GM23338 (cell line): ENCODE data around the gene ANP32A. TPM values are rescaled to one million over a fixed set of nuclear protein-coding genes. Genes with fewer than 3 reads are reported as not detected.
"Not testable (repeated sequence)": the region's sequence is repeated elsewhere in the genome, so short reads cannot be mapped to it uniquely, and the experiment has no call there.

Experiments
- ATAC-seq: fragments of 200-7000 bp; cut with Tn5 transposase; 3 replicates; pipeline ENCODE4 v1.9.1; 2020
- DNase-seq: peaks from one replicate; pipeline ENCODE4 v3.0.0-alpha.2; 2015; ENCODE audit warnings: low spot score
- H2AFZ ChIP-seq: fragments of 200-600 bp; sonication (generic); 2 replicates; pipeline ENCODE4 v1.8.0; 2016; ENCODE audit warnings: antibody characterized with exemption, mild to moderate bottlenecking, moderate library complexity
- H3F3A ChIP-seq: fragments of 200-600 bp; sonication (generic); replicated peaks from 2 replicates; pipeline ENCODE4 v1.8.0; 2017; ENCODE audit warnings: antibody characterized with exemption, mixed run types, low read depth
- H3K27ac ChIP-seq: fragments of 200-600 bp; sonication (generic); 2 replicates; pipeline ENCODE4 v1.6.1; 2016; ENCODE audit warnings: low read depth
- H3K27me3 ChIP-seq: fragments of 200-600 bp; sonication (generic); 2 replicates; pipeline ENCODE4 v1.8.0; 2016; ENCODE audit warnings: mild to moderate bottlenecking, mixed run types, moderate library complexity; ENCODE audit not compliant: insufficient read depth
- H3K36me3 ChIP-seq: fragments of 200-600 bp; sonication (generic); 2 replicates; pipeline ENCODE4 v1.8.0; 2016; ENCODE audit warnings: mild to moderate bottlenecking; ENCODE audit not compliant: insufficient read depth
- H3K4me1 ChIP-seq: fragments of 200-600 bp; sonication (generic); 2 replicates; pipeline ENCODE4 v1.8.0; 2016; ENCODE audit warnings: mild to moderate bottlenecking, moderate library complexity; ENCODE audit not compliant: insufficient read depth
- H3K4me2 ChIP-seq: fragments of 200-600 bp; sonication (generic); 2 replicates; pipeline ENCODE4 v1.7.1; 2017; ENCODE audit warnings: mixed run types
- H3K4me3 ChIP-seq: fragments of 200-600 bp; sonication (generic); 2 replicates; pipeline ENCODE4 v1.6.1; 2016; ENCODE audit warnings: mixed run types
- H3K79me2 ChIP-seq: fragments of 200-600 bp; sonication (generic); replicated peaks from 2 replicates; pipeline ENCODE4 v1.8.0; 2017; ENCODE audit warnings: mild to moderate bottlenecking; ENCODE audit not compliant: insufficient read depth
- H3K9me2 ChIP-seq: fragments of 200-600 bp; sonication (generic); 2 replicates; pipeline ENCODE4 v1.8.0; 2017; ENCODE audit not compliant: insufficient read depth
- H4K20me1 ChIP-seq: fragments of 200-600 bp; sonication (generic); replicated peaks from 2 replicates; pipeline ENCODE4 v1.8.0; 2017; ENCODE audit warnings: mild to moderate bottlenecking; ENCODE audit not compliant: insufficient read depth
- H3K27ac Mint-ChIP-seq: 2 replicates; pipeline ENCODE4 v1.8.0; 2020; ENCODE audit warnings: inconsistent platforms, mild to moderate bottlenecking, moderate library complexity, mixed read lengths
- H3K27me3 Mint-ChIP-seq: 3 replicates; pipeline ENCODE4 v1.8.0; 2022; ENCODE audit warnings: low read depth, mild to moderate bottlenecking, moderate library complexity, mixed read lengths, inconsistent platforms; ENCODE audit not compliant: insufficient read depth, poor library complexity
- H3K36me3 Mint-ChIP-seq: 3 replicates; pipeline ENCODE4 v1.8.0; 2021; ENCODE audit warnings: low read depth, mild to moderate bottlenecking, inconsistent platforms, moderate library complexity, mixed read lengths
- H3K4me1 Mint-ChIP-seq: 3 replicates; pipeline ENCODE4 v1.8.0; 2020; ENCODE audit warnings: mild to moderate bottlenecking, inconsistent platforms, mixed read lengths
- H3K4me3 Mint-ChIP-seq: 3 replicates; pipeline ENCODE4 v1.8.0; 2021; ENCODE audit warnings: moderate library complexity, mild to moderate bottlenecking, inconsistent platforms, mixed read lengths
- H3K9me3 Mint-ChIP-seq: 3 replicates; pipeline ENCODE4 v1.8.0; 2020; ENCODE audit warnings: moderate library complexity, mild to moderate bottlenecking, inconsistent platforms, mixed read lengths
- CTCF ChIP-seq, 2 experiments: fragments of 200-600 bp in 1 of 2; sonication (generic) in 1 of 2; conservative IDR thresholded peaks; 2 replicates each; pipeline versions ENCODE4 v1.5.1 to v1.6.1; 2016 to 2017; ENCODE audit warnings: antibody characterized with exemption in 2 of 2, low read depth in 2 of 2, mild to moderate bottlenecking in 2 of 2, moderate library complexity in 1 of 2
- ETS1 ChIP-seq: IDR thresholded peaks from 2 replicates; pipeline ENCODE4 v1.6.1; 2016; ENCODE audit warnings: antibody characterized with exemption
- EZH2 ChIP-seq: fragments of 200-600 bp; sonication (generic); IDR thresholded peaks from one replicate; pipeline ENCODE4 v1.8.0; 2017; ENCODE audit warnings: antibody characterized with exemption, mild to moderate bottlenecking, low read depth; ENCODE audit not compliant: unreplicated experiment
- JUNB ChIP-seq: IDR thresholded peaks from one replicate; pipeline ENCODE4 v1.6.1; 2016; ENCODE audit warnings: antibody characterized with exemption; ENCODE audit not compliant: unreplicated experiment
- POLR2AphosphoS5 ChIP-seq: IDR thresholded peaks from 2 replicates; pipeline ENCODE4 v1.6.1; 2016; ENCODE audit warnings: antibody characterized with exemption, low read depth
- REST ChIP-seq: IDR thresholded peaks from one replicate; pipeline ENCODE4 v1.6.1; 2018; ENCODE audit warnings: antibody characterized with exemption; ENCODE audit not compliant: unreplicated experiment
- STAT1 ChIP-seq: IDR thresholded peaks from one replicate; pipeline ENCODE4 v1.6.1; 2016; ENCODE audit warnings: antibody characterized with exemption; ENCODE audit not compliant: unreplicated experiment
- ZNF331 ChIP-seq: fragments of 250-450 bp; sonication (Bioruptor Pico); IDR thresholded peaks from 2 replicates; pipeline ENCODE4 v1.5.0; 2020; ENCODE audit warnings: low read depth, mild to moderate bottlenecking, moderate library complexity
- polyA plus RNA-seq: library from polyadenylated mRNA; unstranded; fragments of >200 nt; fragmentation: Nextera tagmentation; extraction: Ambion mirVana; gene quantifications from 2 replicates; pipeline ENCODE4 v1.2.1, GENCODE V29; 2016
- total RNA-seq: library from RNA; depleted of rRNA; stranded (reverse); fragments of >200 nt; shearing (Covaris generic); gene quantifications from 2 replicates; pipeline ENCODE4 v1.2.3, GENCODE V29; 2014

Gene ANP32A
- total and polyA plus RNA-seq, 2 experiments from 2014 or later: 204 to 304 TPM

GRCh38 chr15:68759982-68760579 is 60.6 kb downstream of the ANP32A start:
- H3K36me3 ChIP-seq: not testable (repeated sequence)

GRCh38 chr15:68755731-68756130 is 65.0 kb downstream of the ANP32A start:
- H3K9me2 ChIP-seq: no peaks in the 10 kb centered on the region
- no peak overlapping the region for H3K4me3 ChIP-seq
- no peaks in the 10 kb centered on the region for H3K79me2 ChIP-seq
- no peaks in the 10 kb centered on the region for H3F3A ChIP-seq
- DNase-seq: no peak
- Mint-ChIP-seq H3K4me3 (no peak overlapping the region), H3K27me3 (peaks cover 3% of the 10 kb centered on the region), H3K27ac (no peak overlapping the region), H3K9me3 (no peaks in the 10 kb centered on the region), H3K36me3 (no peaks in the 10 kb centered on the region), H3K4me1 (no peaks in the 10 kb centered on the region)
- no peaks in the 10 kb centered on the region for H3K4me1 ChIP-seq
- H3K4me2 ChIP-seq: no peak overlapping the region
- H3K27me3 ChIP-seq: no peaks in the 10 kb centered on the region
- H3K27ac ChIP-seq: no peak overlapping the region
- no peak for ATAC-seq
- H3K36me3 ChIP-seq: no peaks in the 10 kb centered on the region
- TF ChIP-seq REST (no peak), ETS1 (no peak), ZNF331 (CRISPR knock-in tag) (no peak), CTCF (conservative IDR thresholded peaks at IDR 0.05; ENCODE audit: low read depth in 2 of 2) (no peak), STAT1 (no peak), POLR2AphosphoS5 (no peak), JUNB (no peak), EZH2 (no peak)
- H2AFZ ChIP-seq: no peak overlapping the region
- H4K20me1 ChIP-seq: no peaks in the 10 kb centered on the region

More at GRCh38 chr15:68759982-68760579, 60.6 kb downstream of the ANP32A start:
- DNase-seq, H3K9me2 ChIP-seq, H3K27me3 Mint-ChIP-seq, H3K79me2 ChIP-seq, H3K27ac Mint-ChIP-seq, H3K27me3 ChIP-seq, H3K4me3 ChIP-seq, H3K4me1 ChIP-seq, ATAC-seq, H3K36me3 Mint-ChIP-seq, H3F3A ChIP-seq, H3K27ac ChIP-seq, H3K9me3 Mint-ChIP-seq, H3K4me1 Mint-ChIP-seq, H3K4me2 ChIP-seq, H4K20me1 ChIP-seq, H2AFZ ChIP-seq, H3K4me3 Mint-ChIP-seq: not testable (repeated sequence)
